Prostate gland (tissue), 2 donors: Measurements from ENCODE around the gene ARHGAP27. TPM values are rescaled to one million over a fixed set of nuclear protein-coding genes. Genes with fewer than 3 reads are reported as not detected.

Experiments
- DNase-seq: peaks from one replicate; pipeline ENCODE4 v3.0.0-alpha.2; 2019; ENCODE audit warnings: low spot score
- H3K27ac ChIP-seq, 2 donors: fragments of 200-600 bp; sonication (generic); 2 replicates each; pipeline ENCODE4 v1.5.1; 2017 to 2019
- H3K27me3 ChIP-seq: fragments of 200-600 bp; sonication (generic); replicated peaks from 2 replicates; pipeline ENCODE4 v1.5.1; 2019; ENCODE audit not compliant: insufficient read depth
- H3K36me3 ChIP-seq, 2 donors: fragments of 200-600 bp; sonication (generic); 1 replicate in 1 of 2; 2 replicates in 1 of 2; pipeline versions ENCODE4 v1.5.1 to v1.8.1; 2017 to 2019
- H3K4me1 ChIP-seq: fragments of 200-600 bp; sonication (generic); replicated peaks from 2 replicates; pipeline ENCODE4 v1.5.1; 2019
- H3K4me3 ChIP-seq, 2 donors: fragments of 200-600 bp; sonication (generic); 2 replicates each; pipeline ENCODE4 v1.5.1; 2017 to 2019
- H3K9me3 ChIP-seq: fragments of 200-600 bp; sonication (generic); 2 replicates; pipeline ENCODE4 v1.5.1; 2017
- CTCF ChIP-seq, 4 experiments: fragments of 200-600 bp in 2 of 4; fragments of 450-650 bp in 2 of 4; sonication (generic) in 2 of 4; IDR thresholded peaks; 1 replicate in 3 of 4; 2 replicates in 1 of 4; pipeline ENCODE4 v1.5.1; 2016 to 2019; ENCODE audit warnings: antibody characterized with exemption in 4 of 4, mild to moderate bottlenecking in 2 of 4, moderate library complexity in 2 of 4
- POLR2A ChIP-seq: fragments of 450-650 bp; IDR thresholded peaks from one replicate; pipeline ENCODE4 v1.6.1; 2016; ENCODE audit warnings: antibody characterized with exemption, mild to moderate bottlenecking
- POLR2AphosphoS5 ChIP-seq: sonication (generic); formaldehyde crosslinking; IDR thresholded peaks from one replicate; pipeline ENCODE4 v1.6.1; 2017; ENCODE audit warnings: antibody characterized with exemption
- WGBS: methylation state at CpG from one replicate; pipeline ENCODE4 v1.1.5; 2018; 5-methylcytosine and 5-hydroxymethylcytosine counted together
- intact Hi-C: fragments of 100-400 bp; cut with DNase I; formaldehyde crosslinking; loops from one replicate; pipeline ENCODE4 v1.14.2; 2022
- total RNA-seq, 2 donors: library from RNA; depleted of rRNA; stranded (reverse); fragments of >200 nt; gene quantifications; one replicate each; pipeline ENCODE4 v1.1.0, GENCODE V29; 2016

ARHGAP27 gene
- total RNA-seq, 2 donors from 2014 or later, result 37.9 to 39.9 TPM

- Histone ChIP-seq H3K36me3 (no peaks in the 10 kb centered on the region), H3K27ac (no peak overlapping the region), H3K27me3 (no peaks in the 10 kb centered on the region), H3K9me3 (no peaks in the 10 kb centered on the region), H3K4me1 (no peaks in the 10 kb centered on the region), H3K4me3 (no peak overlapping the region)
- TF ChIP-seq POLR2A (no peak), CTCF (IDR thresholded peaks at IDR 0.05) (no peak), POLR2AphosphoS5 (no peak)
- WGBS, result 75% methylated on average over 4 of the region's 4 CpGs
- DNase-seq, result no peak
- intact Hi-C loops, result no loop called here
Measured at GRCh38 chr17:45361976-45362375, 70.7 kb downstream of the ARHGAP27 start.

GRCh38 chr17:45361451-45361850 is 71.2 kb downstream of the ARHGAP27 start:
- Histone ChIP-seq H3K4me3 (no peak overlapping the region), H3K36me3 (no peaks in the 10 kb centered on the region), H3K4me1 (no peaks in the 10 kb centered on the region), H3K27me3 (no peaks in the 10 kb centered on the region), H3K27ac (no peak overlapping the region), H3K9me3 (no peaks in the 10 kb centered on the region)
- no peak for DNase-seq
- TF ChIP-seq POLR2A (no peak), POLR2AphosphoS5 (no peak), CTCF (IDR thresholded peaks at IDR 0.05) (no peak)
- WGBS, result 82% methylated on average over 3 of the region's 3 CpGs
- intact Hi-C loops, result no loop called here

GRCh38 chr17:45357364-45357997 is 75.2 kb downstream of the ARHGAP27 start:
- Histone ChIP-seq H3K4me1 (no peaks in the 10 kb centered on the region), H3K27ac (no peak overlapping the region), H3K9me3 (no peaks in the 10 kb centered on the region), H3K36me3 (no peaks in the 10 kb centered on the region), H3K4me3 (no peak overlapping the region), H3K27me3 (no peaks in the 10 kb centered on the region)
- no peak for TF ChIP-seq POLR2AphosphoS5
- TF ChIP-seq CTCF (IDR thresholded peaks at IDR 0.05), result no peak
- no peak for TF ChIP-seq POLR2A
- no peak for DNase-seq
- 82% methylated on average over 5 of the region's 5 CpGs for WGBS
- intact Hi-C loops, result no loop called here

- H3K27me3 ChIP-seq, result no peaks in the 10 kb centered on the region
- WGBS, result 74% methylated on average over 2 of the region's 2 CpGs
- H3K27ac ChIP-seq, result no peak overlapping the region
- H3K36me3 ChIP-seq, result no peaks in the 10 kb centered on the region
- no peaks in the 10 kb centered on the region for H3K9me3 ChIP-seq
- H3K4me3 ChIP-seq, result no peak overlapping the region
- intact Hi-C loops, result no loop called here
- no peak for TF ChIP-seq POLR2A
- TF ChIP-seq CTCF (IDR thresholded peaks at IDR 0.05), result no peak
- TF ChIP-seq POLR2AphosphoS5, result no peak
- DNase-seq, result no peak
- H3K4me1 ChIP-seq, result no peaks in the 10 kb centered on the region
Measured at GRCh38 chr17:45355087-45355486, 77.6 kb downstream of the ARHGAP27 start.

GRCh38 chr17:45353043-45353442 is 79.6 kb downstream of the ARHGAP27 start:
- Histone ChIP-seq H3K4me1 (no peaks in the 10 kb centered on the region), H3K27me3 (no peaks in the 10 kb centered on the region), H3K9me3 (no peaks in the 10 kb centered on the region), H3K4me3 (no peak overlapping the region), H3K27ac (no peak overlapping the region), H3K36me3 (no peaks in the 10 kb centered on the region)
- WGBS, result 89% methylated on average over 4 of the region's 4 CpGs
- DNase-seq, result no peak
- TF ChIP-seq CTCF (IDR thresholded peaks at IDR 0.05) (no peak), POLR2A (no peak), POLR2AphosphoS5 (no peak)
- intact Hi-C loops, result no loop called here
